Measurements from ENCODE around the gene TTC28. TPM values are rescaled to one million over a fixed set of nuclear protein-coding genes. Genes with fewer than 3 reads are reported as not detected.
"Not testable (repeated sequence)": the region's sequence is repeated elsewhere in the genome, so short reads cannot be mapped to it uniquely, and the experiment has no call there.

TTC28 gene
- total RNA-seq, 1 donor from 2014 or later = 1.3 TPM

DNA sequence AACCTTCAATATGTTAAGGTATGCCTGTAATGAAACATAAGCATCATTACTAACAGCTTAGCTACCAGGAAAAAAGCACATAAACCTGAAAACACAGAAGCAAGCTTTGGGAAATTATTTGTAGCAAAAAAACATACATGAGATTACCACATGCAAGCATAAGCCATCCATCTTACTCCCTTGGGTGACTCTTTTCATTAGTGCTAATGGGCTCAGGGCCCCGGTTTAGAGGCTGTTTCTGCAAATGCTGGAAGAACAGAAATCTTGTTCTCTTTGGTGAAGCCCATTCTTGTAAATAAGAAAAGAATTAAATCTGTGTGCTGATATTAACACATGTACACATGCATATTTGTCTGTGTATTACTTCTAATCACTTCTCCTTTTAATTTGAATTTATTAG is 314.3 kb downstream of the TTC28 start:
- no peak for DNase-seq (ENCODE audit: low read depth)
- TF ChIP-seq, protein P1, sequence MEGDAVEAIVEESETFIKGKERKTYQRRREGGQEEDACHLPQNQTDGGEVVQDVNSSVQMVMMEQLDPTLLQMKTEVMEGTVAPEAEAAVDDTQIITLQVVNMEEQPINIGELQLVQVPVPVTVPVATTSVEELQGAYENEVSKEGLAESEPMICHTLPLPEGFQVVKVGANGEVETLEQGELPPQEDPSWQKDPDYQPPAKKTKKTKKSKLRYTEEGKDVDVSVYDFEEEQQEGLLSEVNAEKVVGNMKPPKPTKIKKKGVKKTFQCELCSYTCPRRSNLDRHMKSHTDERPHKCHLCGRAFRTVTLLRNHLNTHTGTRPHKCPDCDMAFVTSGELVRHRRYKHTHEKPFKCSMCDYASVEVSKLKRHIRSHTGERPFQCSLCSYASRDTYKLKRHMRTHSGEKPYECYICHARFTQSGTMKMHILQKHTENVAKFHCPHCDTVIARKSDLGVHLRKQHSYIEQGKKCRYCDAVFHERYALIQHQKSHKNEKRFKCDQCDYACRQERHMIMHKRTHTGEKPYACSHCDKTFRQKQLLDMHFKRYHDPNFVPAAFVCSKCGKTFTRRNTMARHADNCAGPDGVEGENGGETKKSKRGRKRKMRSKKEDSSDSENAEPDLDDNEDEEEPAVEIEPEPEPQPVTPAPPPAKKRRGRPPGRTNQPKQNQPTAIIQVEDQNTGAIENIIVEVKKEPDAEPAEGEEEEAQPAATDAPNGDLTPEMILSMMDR (IDR thresholded peaks at IDR 0.05; ENCODE audit: insufficient read depth, low read length, severe bottlenecking) = no peak
- Histone ChIP-seq H3K27me3 (ENCODE audit: control insufficient read depth, insufficient read depth, low read length) (no peaks in the 10 kb centered on the region), H3K36me3 (ENCODE audit: control insufficient read depth, insufficient read depth, low read length) (no peaks in the 10 kb centered on the region), H3K4me3 (ENCODE audit: low read depth, low read length) (no peak overlapping the region)
- FAIRE-seq = no peak

DNA sequence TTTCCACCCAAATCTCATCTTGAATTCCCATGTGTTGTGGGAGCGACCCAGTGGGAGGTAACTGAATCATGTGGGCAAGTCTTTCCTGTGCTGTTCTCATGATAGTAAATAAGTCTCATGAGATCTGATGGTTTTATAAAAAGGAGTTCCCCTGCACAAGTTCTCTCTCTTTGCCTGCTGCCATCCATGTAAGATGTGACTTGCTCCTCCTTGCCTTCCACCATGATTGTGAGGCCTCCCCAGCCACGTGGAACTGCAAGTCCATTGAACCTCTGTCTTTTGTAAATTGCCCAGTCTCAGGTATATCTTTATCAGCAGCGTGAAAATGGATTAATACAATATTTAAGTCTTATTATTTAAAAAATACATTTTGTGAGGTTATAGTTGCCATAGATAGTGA is 315.5 kb downstream of the TTC28 start:
- H3K4me3 ChIP-seq (ENCODE audit: low read depth, low read length); H3K27me3 ChIP-seq (ENCODE audit: control insufficient read depth, insufficient read depth, low read length); FAIRE-seq; DNase-seq (ENCODE audit: low read depth); H3K36me3 ChIP-seq (ENCODE audit: control insufficient read depth, insufficient read depth, low read length): not testable (repeated sequence)

DNA sequence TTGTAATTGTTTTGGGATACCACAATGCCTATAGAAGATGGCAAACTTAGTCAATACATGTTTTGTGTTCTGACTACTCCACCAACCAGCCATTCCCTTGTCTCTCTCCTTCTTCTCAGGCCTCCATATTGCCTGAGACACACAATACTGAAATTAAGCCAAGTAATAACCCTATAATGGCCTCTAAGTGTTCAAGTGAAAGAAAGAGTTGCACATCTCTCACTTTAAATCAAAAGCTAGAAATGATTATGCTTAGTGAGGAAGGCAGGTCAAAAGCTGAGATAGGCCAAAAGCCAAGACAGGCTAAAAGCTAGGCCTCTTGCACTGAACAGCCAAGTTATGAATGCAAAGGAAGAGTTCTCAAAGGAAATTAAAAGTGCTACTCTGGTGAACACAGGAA is 318.7 kb downstream of the TTC28 start:
- H3K36me3 ChIP-seq (ENCODE audit: control insufficient read depth, insufficient read depth, low read length) = no peaks in the 10 kb centered on the region
- TF ChIP-seq, protein P1 (IDR thresholded peaks at IDR 0.05; ENCODE audit: insufficient read depth, low read length, severe bottlenecking) = no peak
- H3K4me3 ChIP-seq (ENCODE audit: low read depth, low read length) = no peak overlapping the region
- no peaks in the 10 kb centered on the region for H3K27me3 ChIP-seq (ENCODE audit: control insufficient read depth, insufficient read depth, low read length)
- FAIRE-seq (no peak), DNase-seq (ENCODE audit: low read depth) (no peak)

GRCh38 chr22:28358312-28358711 is 321.3 kb downstream of the TTC28 start:
- DNase-seq (ENCODE audit: low read depth) (no peak), FAIRE-seq (no peak)
- TF ChIP-seq, protein P1 (IDR thresholded peaks at IDR 0.05; ENCODE audit: insufficient read depth, low read length, severe bottlenecking) = no peak
- no peak overlapping the region for H3K4me3 ChIP-seq (ENCODE audit: low read depth, low read length)
- no peaks in the 10 kb centered on the region for H3K36me3 ChIP-seq (ENCODE audit: control insufficient read depth, insufficient read depth, low read length)
- H3K27me3 ChIP-seq (ENCODE audit: control insufficient read depth, insufficient read depth, low read length) = no peaks in the 10 kb centered on the region

DNA sequence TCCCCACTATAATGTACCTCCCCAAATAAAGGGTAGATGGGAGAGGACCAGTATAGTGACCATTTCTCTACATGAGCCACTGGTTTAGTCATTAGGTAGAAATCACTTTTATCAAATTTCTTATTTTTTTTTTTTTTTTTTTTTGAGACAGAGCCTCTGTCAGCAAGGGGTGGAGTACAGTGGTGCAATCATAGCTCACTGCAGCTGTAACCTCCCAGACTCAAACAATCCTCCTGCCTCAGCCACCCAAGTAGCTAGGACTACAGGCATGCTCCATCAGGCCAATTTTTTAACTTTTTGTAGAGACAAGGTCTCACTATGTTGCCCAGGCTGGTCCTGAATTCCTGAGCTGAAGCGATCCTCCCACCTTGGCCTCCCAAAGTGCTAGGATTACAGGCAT is 322.4 kb downstream of the TTC28 start:
- Histone ChIP-seq H3K36me3 (ENCODE audit: control insufficient read depth, insufficient read depth, low read length) (no peaks in the 10 kb centered on the region), H3K27me3 (ENCODE audit: control insufficient read depth, insufficient read depth, low read length) (no peaks in the 10 kb centered on the region), H3K4me3 (ENCODE audit: low read depth, low read length) (no peak overlapping the region)
- DNase-seq (ENCODE audit: low read depth) (no peak), FAIRE-seq (no peak)
- TF ChIP-seq, protein P1 (IDR thresholded peaks at IDR 0.05; ENCODE audit: insufficient read depth, low read length, severe bottlenecking) = no peak

- no peaks in the 10 kb centered on the region for H3K27me3 ChIP-seq (ENCODE audit: control insufficient read depth, insufficient read depth, low read length)
- TF ChIP-seq, protein P1 (IDR thresholded peaks at IDR 0.05; ENCODE audit: insufficient read depth, low read length, severe bottlenecking) = no peak
- H3K36me3 ChIP-seq (ENCODE audit: control insufficient read depth, insufficient read depth, low read length) = no peaks in the 10 kb centered on the region
- no peak overlapping the region for H3K4me3 ChIP-seq (ENCODE audit: low read depth, low read length)
- no peak for DNase-seq (ENCODE audit: low read depth)
- FAIRE-seq = no peak
Observed at GRCh38 chr22:28351476-28351875, 328.2 kb downstream of the TTC28 start.

Measured in bronchial epithelial cell (primary cell).